Neural progenitor cell (in vitro differentiated cells): ENCODE measurements around the gene MDP1. TPM values are rescaled to one million over a fixed set of nuclear protein-coding genes. Genes with fewer than 3 reads are reported as not detected.
A peak's percentile ranks its signal among the peaks of the same experiment; 100 is the strongest.

Source experiments
- DNase-seq: peaks from one replicate; pipeline ENCODE4 v3.0.0-alpha.2; 2016; ENCODE audit warnings: low spot score
- H2AFZ ChIP-seq: fragments of 200-600 bp; sonication (generic); replicated peaks from 2 replicates; pipeline ENCODE4 v1.6.1; 2016; ENCODE audit warnings: antibody characterized with exemption
- H3F3A ChIP-seq: fragments of 200-600 bp; sonication (generic); 2 replicates; pipeline ENCODE4 v1.6.1; 2016; ENCODE audit warnings: antibody characterized with exemption, low read depth
- H3K27ac ChIP-seq: fragments of 200-600 bp; sonication (generic); 2 replicates; pipeline ENCODE4 v1.5.1; 2016; ENCODE audit warnings: mild to moderate bottlenecking
- H3K27me3 ChIP-seq: fragments of 200-600 bp; sonication (generic); 2 replicates; pipeline ENCODE4 v1.6.1; 2016; ENCODE audit warnings: mild to moderate bottlenecking, moderate library complexity
- H3K36me3 ChIP-seq: fragments of 200-600 bp; sonication (generic); 2 replicates; pipeline ENCODE4 v1.5.1; 2016
- H3K4me1 ChIP-seq: fragments of 200-600 bp; sonication (generic); 2 replicates; pipeline ENCODE4 v1.6.1; 2016; ENCODE audit warnings: mixed run types
- H3K4me2 ChIP-seq: fragments of 200-600 bp; sonication (generic); 2 replicates; pipeline ENCODE4 v1.6.1; 2016
- H3K4me3 ChIP-seq: fragments of 200-600 bp; sonication (generic); 2 replicates; pipeline ENCODE4 v1.5.1; 2016
- H3K79me2 ChIP-seq: fragments of 200-600 bp; sonication (generic); 2 replicates; pipeline ENCODE4 v1.6.1; 2016; ENCODE audit warnings: low read depth
- H3K9ac ChIP-seq: fragments of 200-600 bp; sonication (generic); 2 replicates; pipeline ENCODE4 v1.6.1; 2016
- H3K9me3 ChIP-seq: fragments of 200-600 bp; sonication (generic); 2 replicates; pipeline ENCODE4 v1.5.1; 2016; ENCODE audit warnings: low read depth
- H4K20me1 ChIP-seq: fragments of 200-600 bp; sonication (generic); 2 replicates; pipeline ENCODE4 v1.6.1; 2016; ENCODE audit warnings: low read depth
- H3K27ac Mint-ChIP-seq: 3 replicates; pipeline ENCODE4 v1.8.0; 2021; ENCODE audit warnings: mixed read lengths
- H3K27me3 Mint-ChIP-seq: 2 replicates; pipeline ENCODE4 v1.8.0; 2022; ENCODE audit warnings: low read depth, mild to moderate bottlenecking, inconsistent platforms, moderate library complexity, mixed read lengths; ENCODE audit not compliant: insufficient read depth
- H3K36me3 Mint-ChIP-seq: 3 replicates; pipeline ENCODE4 v1.8.0; 2021; ENCODE audit warnings: mixed read lengths
- H3K4me1 Mint-ChIP-seq: 3 replicates; pipeline ENCODE4 v1.8.0; 2021; ENCODE audit warnings: mixed read lengths
- H3K4me3 Mint-ChIP-seq: 3 replicates; pipeline ENCODE4 v1.8.0; 2021; ENCODE audit warnings: mild to moderate bottlenecking, moderate library complexity, mixed read lengths
- H3K9me3 Mint-ChIP-seq: 3 replicates; pipeline ENCODE4 v1.8.0; 2020; ENCODE audit warnings: mixed read lengths
- CTCF ChIP-seq: fragments of 200-600 bp; sonication (generic); IDR thresholded peaks from 2 replicates; pipeline ENCODE4 v1.5.1; 2017; ENCODE audit warnings: antibody characterized with exemption, mild to moderate bottlenecking
- EZH2 ChIP-seq: fragments of 200-600 bp; sonication (generic); IDR thresholded peaks from 2 replicates; pipeline ENCODE4 v1.6.1; 2017; ENCODE audit warnings: antibody characterized with exemption, mild to moderate bottlenecking, moderate library complexity
- EZH2phosphoT487 ChIP-seq: fragments of 200-600 bp; sonication (generic); IDR thresholded peaks from 2 replicates; pipeline ENCODE4 v1.6.1; 2017; ENCODE audit warnings: antibody characterized with exemption
- total RNA-seq: library from RNA; depleted of rRNA; stranded (reverse); fragments of >200 nt; gene quantifications from 2 replicates; pipeline ENCODE4 v1.2.3, GENCODE V29; 2015; ENCODE audit warnings: low replicate concordance

Gene MDP1
- total RNA-seq, 1 donor from 2014 or later = 18.3 TPM

GRCh38 chr14:24216345-24216699, 456 bp upstream of the MDP1 start:
- Mint-ChIP-seq H3K9me3 (no peaks in the 10 kb centered on the region), H3K4me3 (peak overlapping the region; percentile 96), H3K36me3 (peaks cover 6% of the 10 kb centered on the region), H3K27me3 (peaks cover 2% of the 10 kb centered on the region), H3K4me1 (peaks cover 23% of the 10 kb centered on the region), H3K27ac (peak overlapping the region; percentile 8)
- peaks cover 36% of the 10 kb centered on the region for H3F3A ChIP-seq
- H3K4me2 ChIP-seq = no peak overlapping the region
- no peak overlapping the region for H3K9ac ChIP-seq
- H3K9me3 ChIP-seq = no peaks in the 10 kb centered on the region
- peaks cover 25% of the 10 kb centered on the region for H4K20me1 ChIP-seq
- TF ChIP-seq CTCF (no peak), EZH2 (no peak), EZH2phosphoT487 (no peak)
- DNase-seq = no peak
- no peak overlapping the region for H2AFZ ChIP-seq
- H3K79me2 ChIP-seq = peaks cover 54% of the 10 kb centered on the region
- H3K36me3 ChIP-seq = no peaks in the 10 kb centered on the region
- H3K4me3 ChIP-seq = no peak overlapping the region
- no peaks in the 10 kb centered on the region for H3K27me3 ChIP-seq
- peaks cover 3% of the 10 kb centered on the region for H3K4me1 ChIP-seq
- H3K27ac ChIP-seq = no peak overlapping the region

GRCh38 chr14:24213866-24214662, 1.8 kb downstream of the MDP1 start:
- peak overlapping the region; percentile 76 for H3K27ac ChIP-seq
- H3K4me3 Mint-ChIP-seq = peak overlapping the region; percentile 96
- DNase-seq = no peak

GRCh38 chr14:24212924-24213865, 2.7 kb downstream of the MDP1 start, which contains the start of gene CHMP4A:
CHMP4A (minus strand) TSS chr14:24213488; CDS start chr14:24213439, 49 bp downstream.
- peaks cover 36% of the 10 kb centered on the region for H3F3A ChIP-seq
- Mint-ChIP-seq H3K27me3 (peaks cover 2% of the 10 kb centered on the region), H3K9me3 (no peaks in the 10 kb centered on the region), H3K4me1 (peaks cover 27% of the 10 kb centered on the region), H3K4me3 (peak within 1 kb of the TSS; percentile 96), H3K27ac (peak within 1 kb of the TSS; percentile 69), H3K36me3 (peaks cover 17% of the 10 kb centered on the region)
- H3K9ac ChIP-seq = peak within 1 kb of the TSS; percentile 82
- H3K9me3 ChIP-seq = no peaks in the 10 kb centered on the region
- H2AFZ ChIP-seq = peak within 1 kb of the TSS; percentile 87
- peaks cover 8% of the 10 kb centered on the region for H4K20me1 ChIP-seq
- peaks cover 29% of the 10 kb centered on the region for H3K79me2 ChIP-seq
- peak within 1 kb of the TSS; percentile 94 for H3K27ac ChIP-seq
- H3K4me1 ChIP-seq = peaks cover 3% of the 10 kb centered on the region
- no peaks in the 10 kb centered on the region for H3K27me3 ChIP-seq
- no peak for TF ChIP-seq EZH2phosphoT487
- peak; percentile 18 for TF ChIP-seq CTCF
- no peak for TF ChIP-seq EZH2
- H3K4me2 ChIP-seq = peak within 1 kb of the TSS; percentile 89
- peak within 1 kb of the TSS; percentile 69 for H3K4me3 ChIP-seq
- DNase-seq = peak; percentile 99
- no peaks in the 10 kb centered on the region for H3K36me3 ChIP-seq

More at GRCh38 chr14:24213866-24214662, 1.8 kb downstream of the MDP1 start:
- Histone ChIP-seq H3K27me3 (no peaks in the 10 kb centered on the region), H3F3A (peaks cover 36% of the 10 kb centered on the region), H3K4me1 (peaks cover 3% of the 10 kb centered on the region), H3K79me2 (peaks cover 37% of the 10 kb centered on the region), H3K9me3 (no peaks in the 10 kb centered on the region), H3K4me2 (peak overlapping the region; percentile 89), H4K20me1 (peaks cover 11% of the 10 kb centered on the region), H3K9ac (peak overlapping the region; percentile 43), H3K36me3 (no peaks in the 10 kb centered on the region), H3K4me3 (peak overlapping the region; percentile 69), H2AFZ (peak overlapping the region; percentile 87)
- H3K36me3 Mint-ChIP-seq = peaks cover 14% of the 10 kb centered on the region
- H3K9me3 Mint-ChIP-seq = no peaks in the 10 kb centered on the region
- H3K27ac Mint-ChIP-seq = no peak overlapping the region
- peaks cover 2% of the 10 kb centered on the region for H3K27me3 Mint-ChIP-seq
- peaks cover 27% of the 10 kb centered on the region for H3K4me1 Mint-ChIP-seq
- no peak for TF ChIP-seq CTCF
- no peak for TF ChIP-seq EZH2
